GM13977 (cell line): ENCODE measurements around the gene USP31.

ENCODE experiments used
- DNase-seq: peaks from one replicate; pipeline ENCODE4 v3.0.0; 2012; ENCODE audit warnings: low spot score
- in situ Hi-C: fragments of 300-500 bp; cut with MboI; formaldehyde crosslinking; loops from one replicate; pipeline ENCODE4 v1.12.0; 2022; ENCODE audit warnings: low sequenced_read_pairs, low pct_unique_long_range_greater_than_20kb, mixed read lengths, inconsistent platforms; ENCODE audit not compliant: unreplicated experiment
- TF ChIP-seq, protein P1 (sequence below): IDR thresholded peaks from 2 replicates; pipeline ENCODE4 v1.5.1; 2012; ENCODE audit warnings: mild to moderate bottlenecking, control low read depth; ENCODE audit not compliant: insufficient read depth; ENCODE audit errors: extremely low read depth, missing control alignments

USP31 gene, protein sequence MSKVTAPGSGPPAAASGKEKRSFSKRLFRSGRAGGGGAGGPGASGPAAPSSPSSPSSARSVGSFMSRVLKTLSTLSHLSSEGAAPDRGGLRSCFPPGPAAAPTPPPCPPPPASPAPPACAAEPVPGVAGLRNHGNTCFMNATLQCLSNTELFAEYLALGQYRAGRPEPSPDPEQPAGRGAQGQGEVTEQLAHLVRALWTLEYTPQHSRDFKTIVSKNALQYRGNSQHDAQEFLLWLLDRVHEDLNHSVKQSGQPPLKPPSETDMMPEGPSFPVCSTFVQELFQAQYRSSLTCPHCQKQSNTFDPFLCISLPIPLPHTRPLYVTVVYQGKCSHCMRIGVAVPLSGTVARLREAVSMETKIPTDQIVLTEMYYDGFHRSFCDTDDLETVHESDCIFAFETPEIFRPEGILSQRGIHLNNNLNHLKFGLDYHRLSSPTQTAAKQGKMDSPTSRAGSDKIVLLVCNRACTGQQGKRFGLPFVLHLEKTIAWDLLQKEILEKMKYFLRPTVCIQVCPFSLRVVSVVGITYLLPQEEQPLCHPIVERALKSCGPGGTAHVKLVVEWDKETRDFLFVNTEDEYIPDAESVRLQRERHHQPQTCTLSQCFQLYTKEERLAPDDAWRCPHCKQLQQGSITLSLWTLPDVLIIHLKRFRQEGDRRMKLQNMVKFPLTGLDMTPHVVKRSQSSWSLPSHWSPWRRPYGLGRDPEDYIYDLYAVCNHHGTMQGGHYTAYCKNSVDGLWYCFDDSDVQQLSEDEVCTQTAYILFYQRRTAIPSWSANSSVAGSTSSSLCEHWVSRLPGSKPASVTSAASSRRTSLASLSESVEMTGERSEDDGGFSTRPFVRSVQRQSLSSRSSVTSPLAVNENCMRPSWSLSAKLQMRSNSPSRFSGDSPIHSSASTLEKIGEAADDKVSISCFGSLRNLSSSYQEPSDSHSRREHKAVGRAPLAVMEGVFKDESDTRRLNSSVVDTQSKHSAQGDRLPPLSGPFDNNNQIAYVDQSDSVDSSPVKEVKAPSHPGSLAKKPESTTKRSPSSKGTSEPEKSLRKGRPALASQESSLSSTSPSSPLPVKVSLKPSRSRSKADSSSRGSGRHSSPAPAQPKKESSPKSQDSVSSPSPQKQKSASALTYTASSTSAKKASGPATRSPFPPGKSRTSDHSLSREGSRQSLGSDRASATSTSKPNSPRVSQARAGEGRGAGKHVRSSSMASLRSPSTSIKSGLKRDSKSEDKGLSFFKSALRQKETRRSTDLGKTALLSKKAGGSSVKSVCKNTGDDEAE (N-terminal part only)

DNA sequence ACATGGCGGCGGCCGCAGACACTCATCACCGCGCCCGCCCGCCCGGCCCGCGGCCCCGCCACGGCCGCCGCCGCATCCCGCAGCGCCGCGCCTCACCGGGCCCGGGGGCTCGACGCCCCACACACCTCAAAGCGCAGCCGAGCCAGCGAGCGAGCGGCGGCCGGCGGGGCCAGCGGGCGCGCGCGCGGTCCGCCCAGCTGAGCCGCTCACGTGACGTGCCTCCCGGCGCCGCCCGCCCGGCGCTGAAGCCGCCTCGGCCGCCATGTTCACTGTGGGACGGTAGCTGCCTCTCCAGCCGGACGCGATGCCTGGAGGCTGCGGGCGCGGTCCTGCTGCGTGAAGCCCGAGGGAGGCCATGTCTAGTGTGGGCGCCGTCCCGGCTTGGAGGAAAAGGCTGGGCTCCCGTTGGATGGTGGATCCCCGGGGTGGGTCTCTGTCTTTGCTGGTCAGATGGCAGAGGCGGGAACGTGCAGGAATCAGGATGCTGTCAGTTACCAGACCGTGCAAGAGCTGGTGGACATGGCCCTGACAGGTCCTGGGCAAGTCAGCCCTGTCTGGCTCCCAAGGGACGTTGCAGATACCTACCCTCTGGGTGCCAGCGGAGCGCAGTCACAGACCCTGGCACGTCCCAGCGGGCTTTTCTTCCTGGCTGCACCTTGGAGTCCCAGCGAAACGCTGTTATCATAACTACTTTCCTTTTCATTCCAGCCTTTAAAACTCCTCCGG is at the start of gene USP31:
USP31 (minus strand) TSS at position 186 of the 726 bp plus-strand sequence; CDS start at position 4, 182 bp downstream.
- peak; percentile 92 for DNase-seq
- TF ChIP-seq, protein P1, sequence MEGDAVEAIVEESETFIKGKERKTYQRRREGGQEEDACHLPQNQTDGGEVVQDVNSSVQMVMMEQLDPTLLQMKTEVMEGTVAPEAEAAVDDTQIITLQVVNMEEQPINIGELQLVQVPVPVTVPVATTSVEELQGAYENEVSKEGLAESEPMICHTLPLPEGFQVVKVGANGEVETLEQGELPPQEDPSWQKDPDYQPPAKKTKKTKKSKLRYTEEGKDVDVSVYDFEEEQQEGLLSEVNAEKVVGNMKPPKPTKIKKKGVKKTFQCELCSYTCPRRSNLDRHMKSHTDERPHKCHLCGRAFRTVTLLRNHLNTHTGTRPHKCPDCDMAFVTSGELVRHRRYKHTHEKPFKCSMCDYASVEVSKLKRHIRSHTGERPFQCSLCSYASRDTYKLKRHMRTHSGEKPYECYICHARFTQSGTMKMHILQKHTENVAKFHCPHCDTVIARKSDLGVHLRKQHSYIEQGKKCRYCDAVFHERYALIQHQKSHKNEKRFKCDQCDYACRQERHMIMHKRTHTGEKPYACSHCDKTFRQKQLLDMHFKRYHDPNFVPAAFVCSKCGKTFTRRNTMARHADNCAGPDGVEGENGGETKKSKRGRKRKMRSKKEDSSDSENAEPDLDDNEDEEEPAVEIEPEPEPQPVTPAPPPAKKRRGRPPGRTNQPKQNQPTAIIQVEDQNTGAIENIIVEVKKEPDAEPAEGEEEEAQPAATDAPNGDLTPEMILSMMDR, result no peak
- in situ Hi-C loops, result no loop called here

DNA sequence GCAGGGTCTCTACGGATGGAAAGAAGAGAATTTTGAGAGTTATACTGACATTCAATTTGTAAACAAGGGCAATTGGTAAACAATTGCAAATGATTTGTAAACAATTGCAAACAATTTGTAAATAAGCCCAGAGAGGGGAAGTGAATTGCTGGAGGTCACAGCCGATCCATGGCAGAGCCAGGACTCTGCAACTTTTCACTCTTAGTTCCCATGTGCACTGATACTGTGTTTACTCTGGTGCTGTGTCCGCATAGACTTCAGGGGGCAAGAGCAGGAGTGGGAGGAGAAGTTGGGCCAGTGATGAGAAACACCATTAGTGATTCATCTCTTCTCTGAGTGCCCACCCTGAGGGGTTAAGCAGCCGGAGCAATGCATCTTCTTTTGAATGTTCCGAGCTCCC is 47.3 kb upstream of the USP31 start:
- no peak for DNase-seq
- TF ChIP-seq, protein P1, result no peak
- in situ Hi-C loops, result no loop called here

DNA sequence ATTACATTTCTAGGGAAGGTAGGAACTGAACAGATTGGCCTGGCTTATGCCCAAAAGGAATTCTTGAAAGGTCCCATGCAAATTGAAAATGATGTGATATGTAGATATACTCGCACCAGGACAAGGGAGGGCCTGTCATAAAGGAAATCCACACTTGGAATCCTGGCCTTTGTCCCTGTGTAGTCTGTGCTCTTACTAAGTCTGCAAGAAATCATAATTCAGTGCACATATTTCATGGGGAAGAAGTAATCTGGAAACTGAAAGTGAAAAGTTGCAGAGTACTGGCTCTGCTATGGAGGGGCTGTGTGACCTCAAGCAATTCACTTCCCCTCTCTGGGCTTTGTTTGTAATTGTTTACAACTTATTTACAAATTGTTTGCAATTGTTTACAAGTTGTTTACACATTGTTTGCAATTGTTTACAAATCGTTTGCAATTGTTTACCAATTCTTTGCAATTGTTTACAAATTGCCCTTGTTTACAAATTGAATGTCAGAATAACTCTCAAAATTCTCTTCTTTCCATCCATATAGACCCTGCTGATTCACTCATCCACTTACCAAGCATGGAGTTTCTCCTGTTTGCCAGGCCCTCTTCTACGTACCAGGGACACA is 46.2 kb upstream of the USP31 start:
- in situ Hi-C loops, result no loop called here
- TF ChIP-seq, protein P1, result no peak
- no peak for DNase-seq

DNA sequence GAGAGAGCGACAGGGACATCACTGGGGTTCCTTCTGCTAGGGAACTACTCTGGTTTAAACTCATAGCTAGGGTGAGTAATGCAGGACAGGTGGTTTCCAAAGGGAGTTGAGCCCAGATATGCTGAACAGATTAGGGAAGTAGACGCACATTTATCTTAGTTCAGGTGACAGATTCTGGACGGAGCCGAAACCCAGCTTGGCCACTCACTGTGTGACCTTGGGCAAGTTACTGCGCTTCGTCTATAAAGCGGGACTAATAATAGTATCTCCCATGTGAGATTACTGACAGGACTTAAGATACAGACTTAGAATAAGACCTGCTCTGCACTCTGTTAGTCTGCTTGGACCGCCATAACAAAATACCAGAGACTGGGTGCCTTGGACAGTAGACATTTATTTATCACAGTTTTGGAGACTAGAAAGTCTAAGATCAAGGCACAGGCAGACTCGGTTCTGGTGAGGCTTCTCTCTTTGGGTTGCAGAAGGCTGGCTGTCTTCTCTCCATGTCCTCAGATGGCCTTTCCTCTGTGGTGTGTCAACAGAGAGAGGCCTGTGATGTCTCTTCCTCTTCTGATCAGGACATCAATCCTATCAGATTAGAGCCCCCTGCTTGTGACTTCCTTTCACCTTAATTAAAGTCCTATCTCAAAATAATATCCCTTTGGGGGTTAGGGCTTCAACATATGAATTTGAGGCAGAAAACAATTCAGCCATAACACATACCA is 45.4 kb upstream of the USP31 start:
- in situ Hi-C loops, result no loop called here
- DNase-seq, result no peak
- TF ChIP-seq, protein P1, result no peak

DNA sequence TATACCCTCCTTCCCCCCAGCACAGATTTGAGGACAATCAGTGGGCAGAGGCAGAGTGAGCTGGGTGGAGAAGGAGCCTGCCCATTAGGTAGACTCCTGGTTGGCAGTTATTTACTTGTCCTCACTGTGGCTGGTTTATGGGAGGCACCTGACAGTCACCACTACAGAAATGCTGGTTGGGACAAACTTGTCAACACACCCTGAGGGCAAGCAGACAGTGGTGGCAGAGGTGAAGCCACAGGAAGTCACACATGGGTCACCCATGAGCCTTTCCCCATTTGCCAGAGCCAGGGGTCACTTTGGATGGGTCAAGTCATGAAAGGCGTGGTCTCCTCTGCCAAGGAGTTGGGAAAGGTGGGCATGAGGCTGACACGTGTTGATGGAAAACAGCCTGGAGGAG is 39.7 kb upstream of the USP31 start:
- DNase-seq, result no peak
- TF ChIP-seq, protein P1, result no peak
- in situ Hi-C loops, result loop anchor here (10.0 kb wide), 1 partner anchor 246 kb away; no protein-coding TSS in a partner anchor
